Stimulated activated CD8-positive, alpha-beta memory T cell treated with anti-CD3 and anti-CD28 coated beads, Interleukin-4, amount 100 ng/mL, for 1 hour (primary cell): ENCODE results near the gene TMEM174.

Source experiments
- DNase-seq, 2 donors: peaks; one replicate each; pipeline ENCODE4 v3.0.0-alpha.2; 2020; ENCODE audit warnings: low read depth in 2 of 2, low spot score in 1 of 2

The TMEM174 gene, protein sequence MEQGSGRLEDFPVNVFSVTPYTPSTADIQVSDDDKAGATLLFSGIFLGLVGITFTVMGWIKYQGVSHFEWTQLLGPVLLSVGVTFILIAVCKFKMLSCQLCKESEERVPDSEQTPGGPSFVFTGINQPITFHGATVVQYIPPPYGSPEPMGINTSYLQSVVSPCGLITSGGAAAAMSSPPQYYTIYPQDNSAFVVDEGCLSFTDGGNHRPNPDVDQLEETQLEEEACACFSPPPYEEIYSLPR

DNA sequence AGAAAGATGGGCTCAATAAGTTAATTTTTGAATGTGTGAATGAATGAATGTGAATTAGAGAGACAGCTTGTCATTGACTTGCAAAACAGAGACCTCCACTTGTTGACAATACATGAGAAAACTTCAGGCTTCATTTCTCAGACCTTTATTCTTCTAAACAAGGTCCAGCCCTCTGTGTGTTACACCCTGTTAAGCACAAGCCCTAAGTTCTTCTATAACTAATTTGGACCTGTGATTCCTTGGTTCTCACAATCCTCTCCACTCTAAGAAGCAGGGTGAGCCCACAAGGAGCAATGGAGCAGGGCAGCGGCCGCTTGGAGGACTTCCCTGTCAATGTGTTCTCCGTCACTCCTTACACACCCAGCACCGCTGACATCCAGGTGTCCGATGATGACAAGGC is at the start of gene TMEM174:
Gene TMEM174 (plus strand): TSS at position 243 of the 400 bp plus-strand sequence. CDS start 51 bp downstream, at position 294.
- no peak for DNase-seq

DNA sequence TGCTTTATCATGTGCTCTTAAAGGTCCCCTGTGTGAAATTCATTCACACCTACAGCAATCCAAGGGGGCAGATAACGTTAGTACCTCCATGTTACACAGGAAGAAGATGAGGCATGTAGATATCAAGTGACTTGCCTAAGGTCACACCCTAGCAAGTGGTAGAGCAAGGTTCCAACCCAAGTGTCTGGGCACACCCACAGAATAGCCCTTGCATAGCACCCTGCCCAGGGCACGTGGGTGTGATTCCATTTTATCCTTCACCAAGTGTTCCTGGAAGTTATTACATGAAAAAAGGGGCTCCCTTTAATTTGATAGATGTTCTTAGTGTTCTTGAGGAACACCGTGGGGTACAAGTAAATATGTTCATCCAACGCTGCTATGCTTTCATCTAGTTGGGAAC is 47.7 kb upstream of the TMEM174 start:
- DNase-seq, result no peak

DNA sequence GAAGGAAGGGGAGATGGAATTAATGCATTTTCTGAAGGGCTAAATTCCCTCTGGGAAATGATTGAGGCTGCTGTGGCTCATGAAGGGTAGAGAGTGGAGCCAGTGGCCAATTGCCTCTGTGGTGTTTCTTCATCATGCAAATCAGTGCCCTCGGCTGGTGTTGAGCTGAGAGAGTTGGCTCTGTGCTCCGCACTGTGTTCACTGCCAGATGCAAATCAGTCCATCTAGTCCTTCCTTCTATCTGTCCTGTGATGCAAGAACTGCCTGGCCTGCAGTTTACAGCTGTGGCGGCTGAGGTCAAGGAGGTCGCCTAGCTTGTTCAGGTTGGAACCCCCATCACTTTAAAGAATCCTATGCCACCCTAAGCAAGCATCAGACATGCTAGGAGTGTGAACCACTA is 46.6 kb upstream of the TMEM174 start:
- DNase-seq, result no peak

DNA sequence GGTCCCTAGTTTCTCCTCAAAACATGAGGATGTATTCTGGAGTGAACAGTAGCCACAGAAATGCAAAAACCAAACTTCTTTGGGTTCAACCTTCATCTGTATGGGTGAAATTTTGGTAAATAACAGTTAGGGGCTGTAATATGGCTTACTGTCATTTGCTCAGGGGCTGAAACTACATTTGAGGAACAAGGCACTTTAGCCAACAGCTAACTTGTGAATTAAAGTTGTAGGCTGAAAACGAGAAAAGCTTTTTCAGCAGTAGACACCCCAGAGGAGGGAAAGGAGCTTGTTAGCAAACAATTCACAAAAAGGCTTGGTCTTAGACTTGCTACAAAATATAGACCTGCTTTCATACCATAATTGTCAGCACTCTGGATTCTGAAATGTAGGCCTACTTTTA is 46.0 kb upstream of the TMEM174 start:
- no peak for DNase-seq

DNA sequence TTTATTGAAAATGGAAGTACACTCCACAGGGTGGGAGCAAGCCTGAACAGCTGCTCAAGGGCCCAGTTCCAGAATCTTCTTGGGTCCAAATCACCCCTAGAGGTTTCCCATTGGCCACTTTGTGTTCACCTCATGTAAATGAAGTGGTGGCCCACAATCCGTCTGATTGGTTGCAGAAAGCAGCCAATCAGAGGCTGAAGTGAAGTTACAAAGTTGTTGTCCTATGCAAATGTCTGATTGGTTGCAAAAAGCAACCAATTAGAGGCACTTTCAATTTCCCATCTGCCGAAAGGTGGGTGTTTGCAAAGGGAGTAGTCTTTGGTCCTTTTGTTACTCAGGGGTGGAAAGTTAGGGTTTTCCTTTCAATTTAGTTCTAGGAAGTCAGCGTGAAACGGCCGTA is 43.9 kb upstream of the TMEM174 start:
- DNase-seq, result no peak

DNA sequence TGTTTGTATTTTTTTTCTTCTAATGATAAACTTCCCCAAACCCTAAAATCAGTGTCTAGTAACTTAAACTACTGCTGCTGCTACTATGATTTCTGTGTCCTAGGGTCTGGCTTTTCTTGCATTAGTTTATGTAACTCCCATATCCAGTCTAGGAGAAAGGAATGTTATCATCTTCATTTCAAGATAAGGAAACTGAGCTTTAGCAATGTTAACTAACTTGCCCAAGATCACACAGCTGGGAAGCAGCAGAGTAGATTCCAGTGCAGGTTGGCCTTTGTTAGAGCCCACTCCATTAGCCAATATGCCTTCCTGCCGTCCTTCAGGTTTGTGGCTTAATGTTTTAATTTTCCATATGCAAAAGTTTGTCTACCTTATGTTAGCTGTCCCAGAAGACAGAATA is 42.2 kb upstream of the TMEM174 start:
- no peak for DNase-seq

DNA sequence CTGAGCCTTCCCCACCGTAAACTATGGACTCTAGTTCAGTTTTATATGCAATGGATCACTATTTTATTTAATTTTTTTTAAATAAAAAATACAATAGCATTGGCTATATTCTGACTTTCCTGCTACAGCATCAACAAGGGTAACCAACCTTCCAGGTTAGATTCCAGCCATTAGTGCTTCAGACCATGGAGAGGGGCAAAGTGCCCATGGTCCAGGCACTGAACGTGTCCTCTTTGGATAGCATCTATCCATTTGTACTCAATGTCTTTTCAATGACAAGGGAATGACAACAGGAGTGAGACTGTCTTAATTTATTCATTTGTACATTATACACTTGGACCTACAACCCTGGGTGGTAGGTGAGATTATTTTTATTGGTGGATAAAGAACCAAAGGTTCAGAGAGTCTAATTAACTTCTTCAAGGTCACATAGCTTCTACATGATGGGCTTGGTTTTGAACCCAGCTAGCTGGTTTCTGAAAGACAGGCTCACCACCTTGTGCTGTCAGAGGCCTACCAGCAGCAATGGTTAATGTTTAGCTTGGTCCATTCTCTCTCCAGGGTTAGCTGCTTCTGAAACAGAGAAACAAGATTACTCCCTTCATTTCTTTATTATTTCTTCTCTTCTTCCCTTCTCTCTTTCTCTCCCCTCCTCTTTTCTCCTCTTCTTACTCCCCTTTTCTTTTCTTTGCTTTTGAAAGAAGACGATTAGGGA is 41.1 kb upstream of the TMEM174 start:
- no peak for DNase-seq

DNA sequence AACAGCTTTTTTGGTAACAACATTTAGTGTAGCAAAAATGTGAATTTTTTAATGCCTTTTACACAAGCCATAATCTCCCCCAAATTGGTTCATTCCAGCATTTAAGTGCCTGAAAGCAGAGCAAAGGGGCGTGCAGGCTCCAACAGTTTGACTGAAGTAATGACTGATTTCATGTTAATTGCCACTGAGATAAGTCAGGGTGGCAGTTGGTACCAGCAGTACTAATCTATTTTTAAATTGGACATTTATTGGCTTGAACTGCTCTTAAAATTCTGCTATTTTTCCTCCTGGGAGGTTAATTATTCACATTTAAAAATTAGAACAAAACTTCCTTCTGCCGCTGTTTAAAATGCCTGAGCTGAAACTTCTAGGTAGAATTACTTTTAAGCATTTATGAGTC is 40.2 kb upstream of the TMEM174 start:
- DNase-seq, result no peak

DNA sequence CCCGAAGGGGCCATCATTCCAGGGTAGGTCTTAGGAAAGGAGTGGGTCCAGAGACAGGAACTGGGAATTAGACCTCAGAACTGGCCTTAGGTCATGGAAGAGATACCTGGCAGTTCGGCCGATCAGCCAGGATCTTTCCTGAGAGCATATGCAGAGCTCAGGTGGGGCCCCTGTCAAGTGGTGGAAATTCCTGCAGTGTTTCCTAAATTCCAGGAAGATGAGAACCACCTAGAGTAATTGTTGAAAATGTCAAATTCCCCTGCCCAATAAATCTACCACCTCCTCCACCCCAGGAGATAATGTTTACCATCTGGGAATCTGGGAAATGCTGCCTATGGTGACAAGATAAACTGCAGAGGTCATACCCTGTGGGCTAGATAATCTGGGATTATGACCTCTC is 38.0 kb upstream of the TMEM174 start:
- DNase-seq, result no peak

DNA sequence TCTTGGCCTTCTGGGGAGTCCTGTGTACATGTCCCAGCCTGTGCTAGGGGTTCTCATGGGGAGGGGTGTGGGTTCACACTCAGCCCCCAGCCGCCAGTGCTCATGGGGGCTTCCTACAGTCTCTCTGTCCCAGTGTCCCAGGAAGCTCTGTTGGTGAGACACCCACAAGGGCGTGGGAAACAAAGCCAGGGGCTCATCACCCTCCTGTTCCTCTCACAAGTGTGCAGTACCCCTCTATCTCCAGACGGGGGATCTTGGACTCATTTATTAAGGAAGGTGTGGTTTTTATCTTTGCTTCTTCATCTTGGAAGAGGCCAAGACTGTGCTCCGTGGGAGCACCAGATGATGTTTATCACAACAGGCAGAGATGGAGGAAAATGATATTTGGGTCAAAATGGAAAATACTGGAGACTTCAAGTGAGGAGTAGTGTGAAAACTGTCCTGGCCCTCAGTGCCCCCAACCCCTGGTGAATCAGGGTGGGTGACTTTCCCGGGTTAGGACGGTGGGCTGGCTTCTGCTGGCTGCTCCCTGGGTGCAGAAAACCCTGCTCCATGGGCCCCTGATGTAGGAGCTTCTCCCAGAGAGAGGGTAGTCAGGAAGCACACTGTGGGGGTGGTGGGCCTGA is 37.5 kb upstream of the TMEM174 start:
- DNase-seq, result no peak

DNA sequence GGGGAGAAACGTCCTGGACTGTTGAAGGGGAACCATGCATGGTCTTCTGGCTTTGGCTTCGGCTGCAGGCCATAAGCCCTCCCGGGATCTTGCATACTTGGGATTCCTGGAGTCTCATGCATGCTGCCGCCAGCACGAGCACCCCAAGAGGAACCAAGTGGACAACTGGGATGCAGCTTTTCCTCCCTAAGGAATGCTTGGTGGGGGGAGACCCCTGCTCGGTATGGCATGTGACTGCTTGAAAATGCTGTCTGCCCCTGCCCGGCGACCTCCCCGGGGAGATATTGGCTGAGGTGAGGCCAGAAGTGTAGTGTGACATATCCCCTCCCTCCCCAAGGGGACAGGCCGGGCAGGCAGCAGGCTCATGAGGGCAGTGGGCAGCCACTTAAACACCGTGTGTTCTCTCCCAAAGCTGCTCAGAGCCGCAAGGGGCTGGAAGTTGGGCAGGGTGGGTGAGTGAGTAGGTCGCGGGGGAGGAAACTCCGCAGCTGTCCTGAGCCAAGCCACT is 36.9 kb upstream of the TMEM174 start:
- no peak for DNase-seq

DNA sequence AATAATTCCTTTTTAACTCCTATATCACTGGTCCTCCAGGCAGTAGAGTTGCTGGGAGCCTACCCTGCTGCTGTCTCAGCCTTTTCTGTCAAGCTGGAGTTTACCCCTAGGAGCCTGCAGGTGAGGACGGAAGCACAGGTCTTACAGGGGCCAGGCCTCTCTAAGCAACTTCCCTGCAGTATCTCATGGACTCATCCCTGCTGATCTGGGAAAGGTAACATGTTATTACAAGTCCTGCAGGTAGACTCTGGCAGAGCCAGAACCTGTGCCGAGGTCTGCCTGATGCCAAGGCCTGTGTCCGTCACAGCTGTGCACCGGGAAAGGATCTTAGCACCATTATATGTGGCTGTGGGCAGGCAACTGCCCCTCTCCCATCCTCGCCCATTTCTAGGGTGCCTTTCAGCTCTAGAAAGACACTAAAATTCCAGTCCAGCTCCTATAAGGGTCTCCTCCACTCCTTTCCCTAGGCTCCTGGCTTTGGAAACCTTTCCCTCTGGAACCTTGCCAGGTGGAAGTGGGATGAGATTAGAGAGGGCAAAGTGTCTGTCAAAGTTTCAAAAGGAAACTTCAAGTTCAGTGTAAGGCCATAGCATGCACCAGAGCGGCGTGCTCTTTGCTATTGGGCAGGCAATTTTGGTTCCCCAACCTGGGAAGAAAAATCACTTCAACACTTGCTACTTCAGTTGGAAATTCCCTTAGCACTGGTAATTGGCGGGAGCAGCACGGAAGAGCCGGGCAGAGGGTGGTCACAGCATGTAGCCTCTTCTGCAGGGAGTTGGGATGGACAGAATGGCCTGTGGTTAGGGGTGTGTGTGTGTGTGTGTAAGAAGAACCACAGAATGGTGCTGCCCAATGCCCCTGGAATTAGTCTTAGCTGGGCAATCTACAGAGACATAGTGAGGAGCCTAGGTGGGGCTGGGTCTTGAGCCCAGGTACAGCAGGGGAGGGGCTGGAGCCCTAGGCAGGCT is 35.1 kb upstream of the TMEM174 start:
- DNase-seq, result no peak

DNA sequence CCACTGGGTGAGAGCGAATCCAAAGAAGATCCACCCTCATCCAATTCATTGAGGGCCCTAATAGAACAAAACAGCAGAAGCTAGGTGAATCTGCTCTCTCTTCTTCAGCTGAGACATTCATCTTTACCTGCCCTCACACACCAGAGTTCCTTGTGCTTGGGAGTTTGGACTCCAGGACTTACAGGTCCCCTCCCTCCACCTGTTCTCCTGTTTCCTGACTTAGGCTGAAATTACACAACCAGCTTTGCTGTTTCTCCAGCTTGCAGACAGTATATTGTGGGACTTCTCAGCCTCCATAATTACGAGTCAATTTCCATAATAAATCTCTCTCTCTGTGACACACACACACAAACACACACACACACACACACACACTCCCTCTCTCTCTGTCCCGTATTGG is 33.5 kb upstream of the TMEM174 start:
- DNase-seq, result no peak

DNA sequence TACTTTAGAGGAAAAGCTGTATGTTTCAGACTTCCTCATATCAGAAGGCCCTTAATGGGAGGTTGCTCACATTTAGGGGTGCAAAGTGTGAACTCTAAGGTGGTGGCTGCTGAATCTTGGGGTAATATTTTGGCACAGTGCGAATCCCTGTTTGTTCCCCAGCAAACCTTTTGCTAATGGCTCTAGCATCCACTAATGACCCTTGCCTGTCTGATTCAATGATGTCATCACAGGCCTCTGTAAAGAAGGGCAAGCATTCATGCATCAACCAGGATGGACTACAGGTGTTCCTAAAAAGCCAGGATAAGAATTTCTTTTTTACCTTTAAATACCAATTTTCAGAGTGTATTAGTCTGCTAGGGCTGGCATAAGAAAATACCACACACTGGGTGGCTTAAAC is 32.2 kb upstream of the TMEM174 start:
- no peak for DNase-seq

DNA sequence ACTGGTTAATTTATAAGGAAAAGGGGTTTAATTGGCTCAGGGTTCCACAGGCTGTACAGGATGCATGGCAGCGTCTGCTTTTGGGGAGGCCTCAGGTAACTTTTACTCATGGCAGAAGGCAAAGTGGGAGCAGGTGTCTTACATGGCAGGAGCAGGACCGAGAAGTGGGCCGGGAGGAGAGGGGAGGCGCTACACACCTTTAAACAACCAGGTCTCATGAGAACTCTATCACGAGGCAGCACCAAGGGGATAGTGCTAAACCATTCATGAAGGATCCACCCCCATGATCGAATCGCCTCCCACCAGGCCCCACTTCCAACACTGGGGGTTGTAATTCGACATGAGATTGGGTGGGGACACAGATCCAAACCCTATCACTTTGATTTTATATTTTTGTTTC is 31.0 kb upstream of the TMEM174 start:
- no peak for DNase-seq

DNA sequence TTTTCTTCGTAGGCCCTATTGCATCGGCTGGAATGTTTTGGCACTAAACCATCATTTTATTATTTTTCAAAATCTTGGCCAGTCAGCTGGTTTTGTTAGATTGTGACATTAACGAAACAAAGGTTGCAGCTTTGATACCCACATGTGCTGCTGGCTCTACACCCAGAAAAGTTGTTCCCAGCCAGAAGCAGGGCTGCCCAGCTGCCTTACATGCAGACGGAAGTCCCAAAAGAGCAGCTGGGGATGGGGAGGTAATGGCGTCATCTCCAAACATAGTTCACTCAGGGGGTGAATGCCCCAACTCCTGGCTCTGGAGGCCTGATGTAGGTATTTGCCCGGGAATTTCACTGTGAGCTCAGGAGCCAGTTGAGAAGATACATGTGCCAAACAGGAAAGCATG is 29.3 kb upstream of the TMEM174 start:
- no peak for DNase-seq

DNA sequence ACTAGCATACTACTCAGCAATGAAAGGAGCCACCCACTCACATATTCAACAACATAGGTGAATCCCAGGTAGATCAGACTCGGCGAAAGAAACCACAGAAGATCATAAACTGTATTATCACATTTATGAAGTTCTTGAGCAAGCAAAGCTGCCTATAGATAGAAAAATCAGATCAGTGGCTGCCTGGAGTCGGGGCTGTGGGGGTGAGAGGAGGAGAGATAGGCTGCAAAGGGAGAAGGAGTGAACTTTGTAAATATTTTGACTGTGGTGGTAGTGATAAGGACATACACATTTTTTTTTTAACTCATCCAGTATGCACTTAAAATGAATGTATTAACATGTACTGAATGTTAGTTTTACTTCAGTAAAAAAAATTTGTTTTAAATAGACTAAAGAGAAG is 23.5 kb upstream of the TMEM174 start:
- DNase-seq, result no peak

DNA sequence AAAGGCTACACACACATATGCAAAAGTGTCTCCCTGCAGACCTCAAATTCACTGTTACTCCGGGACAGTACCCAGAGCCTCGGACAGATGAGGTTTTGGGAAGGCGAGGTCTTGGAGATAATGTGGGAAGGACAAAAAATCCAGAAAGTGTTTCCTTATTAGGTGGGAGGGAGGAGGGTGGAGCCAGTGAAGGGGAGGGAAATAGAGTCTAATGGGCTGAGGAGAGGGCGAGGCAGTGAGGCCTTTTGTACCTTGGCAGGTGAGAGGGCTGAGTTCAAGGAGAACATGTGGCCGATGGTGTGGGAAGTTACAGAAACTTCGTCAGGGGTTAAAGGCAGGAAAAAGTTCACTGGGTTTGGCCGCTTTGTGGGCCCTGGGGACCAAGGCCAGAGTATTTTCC is 22.1 kb upstream of the TMEM174 start:
- DNase-seq, result no peak

DNA sequence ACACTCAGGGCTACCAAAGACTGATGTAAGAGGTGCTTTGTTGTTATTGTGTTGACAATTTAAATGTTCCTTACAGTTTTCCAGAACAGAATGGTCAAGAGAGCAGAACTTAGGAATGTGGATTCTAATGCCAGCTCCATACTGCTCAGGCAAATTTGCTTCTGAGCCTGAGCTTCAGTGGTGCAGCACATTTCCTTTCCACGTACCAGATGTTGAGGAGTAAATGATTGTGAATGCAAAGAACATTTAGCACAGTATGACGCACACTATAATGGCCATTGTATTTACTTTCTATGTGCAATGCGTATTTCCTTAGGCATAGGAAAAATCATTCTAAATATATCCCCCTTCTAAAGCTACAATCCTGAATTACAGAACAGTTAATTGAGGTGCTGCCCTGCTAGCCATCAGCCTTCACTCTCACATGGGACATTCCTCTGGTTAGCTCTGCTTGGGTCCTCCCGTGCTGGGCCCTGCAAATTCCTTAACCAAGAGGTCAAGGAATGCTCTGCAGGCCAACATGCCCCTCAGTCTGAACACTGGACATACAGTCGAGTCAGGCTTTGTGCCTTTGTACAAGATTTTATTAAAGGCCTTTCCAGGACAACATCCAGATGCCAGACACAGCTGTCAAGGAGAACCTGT is 21.1 kb upstream of the TMEM174 start:
- DNase-seq, result no peak
